Transverse colon (tissue), 4 donors: Measurements from ENCODE around the gene CTH.

Experiments
- EP300 ChIP-seq: sonication (generic); formaldehyde crosslinking; IDR thresholded peaks from one replicate; pipeline ENCODE4 v1.6.1; 2017; ENCODE audit warnings: antibody characterized with exemption, low read depth
- POLR2A ChIP-seq: fragments of 450-650 bp; IDR thresholded peaks from one replicate; pipeline ENCODE4 v1.6.1; 2016; ENCODE audit warnings: antibody characterized with exemption, mild to moderate bottlenecking, moderate library complexity
- POLR2AphosphoS5 ChIP-seq, 3 donors: sonication (generic); formaldehyde crosslinking; IDR thresholded peaks; one replicate each; pipeline ENCODE4 v1.6.1; 2016; ENCODE audit warnings: antibody characterized with exemption in 3 of 3
- TF ChIP-seq, protein P1 (sequence below), 5 experiments: fragments of 200-600 bp in 3 of 5; fragments of 450-650 bp in 2 of 5; sonication (generic) in 3 of 5; IDR thresholded peaks; 1 replicate in 2 of 5; 2 replicates in 3 of 5; pipeline ENCODE4 v1.5.1; 2016 to 2017; ENCODE audit warnings: antibody characterized with exemption in 5 of 5, inconsistent platforms in 3 of 5, mild to moderate bottlenecking in 2 of 5, moderate library complexity in 1 of 5

DNA sequence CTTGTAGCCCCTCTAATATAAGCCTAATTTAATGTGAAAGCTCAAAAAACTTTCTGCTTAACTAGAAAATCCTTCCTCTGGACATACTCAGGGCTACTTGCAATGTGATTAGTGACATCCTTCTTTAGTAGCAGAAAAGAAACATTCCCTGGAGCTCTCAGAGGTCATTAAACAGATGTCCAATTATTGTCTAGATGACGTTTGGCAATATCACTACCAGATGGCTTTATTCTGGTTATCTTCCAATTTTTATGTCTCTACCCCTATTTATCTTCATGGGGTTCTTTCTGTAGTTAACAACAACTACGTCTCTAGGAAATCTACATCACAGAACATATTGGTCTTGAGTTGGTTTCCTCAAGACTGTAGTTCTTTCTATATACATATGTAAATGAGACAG is 44.2 kb downstream of the CTH start:
- no peak for TF ChIP-seq POLR2A
- TF ChIP-seq, protein P1, sequence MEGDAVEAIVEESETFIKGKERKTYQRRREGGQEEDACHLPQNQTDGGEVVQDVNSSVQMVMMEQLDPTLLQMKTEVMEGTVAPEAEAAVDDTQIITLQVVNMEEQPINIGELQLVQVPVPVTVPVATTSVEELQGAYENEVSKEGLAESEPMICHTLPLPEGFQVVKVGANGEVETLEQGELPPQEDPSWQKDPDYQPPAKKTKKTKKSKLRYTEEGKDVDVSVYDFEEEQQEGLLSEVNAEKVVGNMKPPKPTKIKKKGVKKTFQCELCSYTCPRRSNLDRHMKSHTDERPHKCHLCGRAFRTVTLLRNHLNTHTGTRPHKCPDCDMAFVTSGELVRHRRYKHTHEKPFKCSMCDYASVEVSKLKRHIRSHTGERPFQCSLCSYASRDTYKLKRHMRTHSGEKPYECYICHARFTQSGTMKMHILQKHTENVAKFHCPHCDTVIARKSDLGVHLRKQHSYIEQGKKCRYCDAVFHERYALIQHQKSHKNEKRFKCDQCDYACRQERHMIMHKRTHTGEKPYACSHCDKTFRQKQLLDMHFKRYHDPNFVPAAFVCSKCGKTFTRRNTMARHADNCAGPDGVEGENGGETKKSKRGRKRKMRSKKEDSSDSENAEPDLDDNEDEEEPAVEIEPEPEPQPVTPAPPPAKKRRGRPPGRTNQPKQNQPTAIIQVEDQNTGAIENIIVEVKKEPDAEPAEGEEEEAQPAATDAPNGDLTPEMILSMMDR (IDR thresholded peaks at IDR 0.05): no peak
- TF ChIP-seq EP300: no peak
- TF ChIP-seq POLR2AphosphoS5 (IDR thresholded peaks at IDR 0.05): no peak
